A673 (cell line): ENCODE measurements around the gene MAML3.

ENCODE experiments used
- EZH2 ChIP-seq: fragments of 200-600 bp; sonication (generic); IDR thresholded peaks from 2 replicates; pipeline ENCODE4 v1.6.1; 2017; ENCODE audit warnings: borderline replicate concordance, low read depth, mild to moderate bottlenecking, mixed read lengths, antibody characterized with exemption, low read length; ENCODE audit not compliant: poor library complexity, severe bottlenecking
- TF ChIP-seq, protein P1 (sequence below): fragments of 300-800, 200-600 bp; sonication (generic); conservative IDR thresholded peaks from 2 replicates; pipeline ENCODE4 v1.5.1; 2017; ENCODE audit warnings: low read depth, mild to moderate bottlenecking, antibody characterized with exemption, low read length, moderate library complexity, mixed read lengths

DNA sequence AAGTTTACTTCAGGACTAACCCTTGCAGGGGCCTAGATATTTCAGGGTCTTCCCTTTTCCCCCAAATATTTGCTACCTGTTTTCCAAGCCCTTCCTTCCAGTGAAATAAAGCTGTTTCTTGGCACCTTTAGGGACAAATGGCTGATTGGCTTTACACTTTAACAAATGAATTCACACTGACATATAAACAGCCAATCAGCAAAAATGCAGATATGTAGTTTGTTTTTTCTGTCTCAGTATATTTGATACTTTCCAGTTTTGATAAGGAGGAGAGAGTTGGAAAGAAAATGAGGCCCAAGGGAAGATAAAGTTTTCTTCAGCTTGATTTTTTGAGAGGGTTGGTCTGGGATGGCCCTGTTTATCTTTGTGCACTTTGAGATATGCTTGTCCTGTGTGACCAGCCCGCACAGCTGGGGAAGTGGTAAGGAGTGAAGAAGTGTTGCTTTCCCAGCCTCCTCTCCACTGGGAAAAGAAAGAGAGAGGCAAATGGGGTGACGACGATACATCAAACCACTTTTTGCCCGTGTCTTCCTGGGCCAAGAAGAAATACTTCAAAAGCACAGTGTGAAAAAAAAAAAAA lies 420.9 kb downstream of the MAML3 start:
- TF ChIP-seq, protein P1, sequence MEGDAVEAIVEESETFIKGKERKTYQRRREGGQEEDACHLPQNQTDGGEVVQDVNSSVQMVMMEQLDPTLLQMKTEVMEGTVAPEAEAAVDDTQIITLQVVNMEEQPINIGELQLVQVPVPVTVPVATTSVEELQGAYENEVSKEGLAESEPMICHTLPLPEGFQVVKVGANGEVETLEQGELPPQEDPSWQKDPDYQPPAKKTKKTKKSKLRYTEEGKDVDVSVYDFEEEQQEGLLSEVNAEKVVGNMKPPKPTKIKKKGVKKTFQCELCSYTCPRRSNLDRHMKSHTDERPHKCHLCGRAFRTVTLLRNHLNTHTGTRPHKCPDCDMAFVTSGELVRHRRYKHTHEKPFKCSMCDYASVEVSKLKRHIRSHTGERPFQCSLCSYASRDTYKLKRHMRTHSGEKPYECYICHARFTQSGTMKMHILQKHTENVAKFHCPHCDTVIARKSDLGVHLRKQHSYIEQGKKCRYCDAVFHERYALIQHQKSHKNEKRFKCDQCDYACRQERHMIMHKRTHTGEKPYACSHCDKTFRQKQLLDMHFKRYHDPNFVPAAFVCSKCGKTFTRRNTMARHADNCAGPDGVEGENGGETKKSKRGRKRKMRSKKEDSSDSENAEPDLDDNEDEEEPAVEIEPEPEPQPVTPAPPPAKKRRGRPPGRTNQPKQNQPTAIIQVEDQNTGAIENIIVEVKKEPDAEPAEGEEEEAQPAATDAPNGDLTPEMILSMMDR = no peak
- TF ChIP-seq EZH2 = no peak
